MM.1S (cell line): ENCODE measurements around the gene KCNAB3.

Experiments used
- DNase-seq: peaks from one replicate; pipeline ENCODE4 v3.0.0-alpha.2; 2015
- H2AFZ ChIP-seq: fragments of 300-600 bp; sonication (generic); 2 replicates; pipeline ENCODE4 v1.6.0; 2016; ENCODE audit warnings: antibody characterized with exemption, low read length
- H3F3A ChIP-seq: fragments of 300-600 bp; sonication (generic); 2 replicates; pipeline ENCODE4 v1.6.1; 2016; ENCODE audit warnings: mild to moderate bottlenecking, antibody characterized with exemption, low read length, moderate library complexity, mixed read lengths; ENCODE audit not compliant: insufficient read depth
- H3K27ac ChIP-seq: fragments of 300-600 bp; sonication (generic); 2 replicates; pipeline ENCODE4 v1.5.1; 2016; ENCODE audit warnings: mild to moderate bottlenecking, low read length
- H3K27me3 ChIP-seq: fragments of 300-600 bp; sonication (generic); replicated peaks from 2 replicates; pipeline ENCODE4 v1.6.0; 2016; ENCODE audit warnings: low read length; ENCODE audit not compliant: insufficient read depth
- H3K36me3 ChIP-seq: fragments of 300-600 bp; sonication (generic); replicated peaks from 2 replicates; pipeline ENCODE4 v1.6.1; 2016; ENCODE audit warnings: mild to moderate bottlenecking, low read length, mixed read lengths; ENCODE audit not compliant: insufficient read depth
- H3K4me1 ChIP-seq: fragments of 300-600 bp; sonication (generic); 2 replicates; pipeline ENCODE4 v1.6.1; 2016; ENCODE audit warnings: low read length, mixed read lengths
- H3K4me2 ChIP-seq: fragments of 300-600 bp; sonication (generic); 2 replicates; pipeline ENCODE4 v1.6.0; 2016; ENCODE audit warnings: low read depth, low read length
- H3K4me3 ChIP-seq: fragments of 300-600 bp; sonication (generic); 2 replicates; pipeline ENCODE4 v1.5.1; 2016; ENCODE audit warnings: low read length, mixed read lengths
- H3K79me2 ChIP-seq: fragments of 300-600 bp; sonication (generic); 2 replicates; pipeline ENCODE4 v1.6.1; 2016; ENCODE audit warnings: mixed run types, low read length, mixed read lengths
- H3K9ac ChIP-seq: fragments of 300-600 bp; sonication (generic); 2 replicates; pipeline ENCODE4 v1.6.1; 2016; ENCODE audit warnings: low read length, mixed read lengths
- H3K9me2 ChIP-seq: fragments of 300-600 bp; sonication (generic); replicated peaks from 2 replicates; pipeline ENCODE4 v1.6.1; 2016; ENCODE audit warnings: mild to moderate bottlenecking, low read length, mixed read lengths; ENCODE audit not compliant: insufficient read depth
- H3K9me3 ChIP-seq: fragments of 300-600 bp; sonication (generic); replicated peaks from 2 replicates; pipeline ENCODE4 v1.6.1; 2016; ENCODE audit warnings: mild to moderate bottlenecking, low read length, mixed read lengths; ENCODE audit not compliant: insufficient read depth
- H4K20me1 ChIP-seq: fragments of 300-600 bp; sonication (generic); 2 replicates; pipeline ENCODE4 v1.6.1; 2016; ENCODE audit warnings: mild to moderate bottlenecking, low read length, moderate library complexity, mixed read lengths; ENCODE audit not compliant: insufficient read depth
- CTCF ChIP-seq: fragments of 300-600 bp; sonication (generic); IDR thresholded peaks from 2 replicates; pipeline ENCODE4 v1.5.1; 2016; ENCODE audit warnings: antibody characterized with exemption, low read length, mixed read lengths
- EZH2 ChIP-seq: fragments of 300-600 bp; sonication (generic); optimal IDR thresholded peaks from 2 replicates; pipeline ENCODE3; 2017; ENCODE audit warnings: low read depth, mild to moderate bottlenecking, antibody characterized with exemption, low read length, mixed read lengths
- EZH2phosphoT487 ChIP-seq: fragments of 300-600 bp; sonication (generic); IDR thresholded peaks from 2 replicates; pipeline ENCODE4 v1.6.1; 2018; ENCODE audit warnings: antibody characterized with exemption, low read length

Gene KCNAB3

GRCh38 chr17:7940743-7941142, 11.1 kb upstream of the KCNAB3 start:
- Histone ChIP-seq H3K4me1 (no peaks in the 10 kb centered on the region), H3K27ac (no peak overlapping the region), H3K36me3 (peaks cover 5% of the 10 kb centered on the region; the same call in 1 of the 2 replicates), H3K9me2 (no peaks in the 10 kb centered on the region), H4K20me1 (no peaks in the 10 kb centered on the region), H3K27me3 (no peaks in the 10 kb centered on the region), H3K4me3 (no peak overlapping the region), H3K9me3 (no peaks in the 10 kb centered on the region), H3K9ac (no peak overlapping the region), H3K4me2 (no peak overlapping the region), H2AFZ (no peak overlapping the region), H3K79me2 (no peaks in the 10 kb centered on the region), H3F3A (no peaks in the 10 kb centered on the region)
- TF ChIP-seq EZH2 (no peak), CTCF (no peak), EZH2phosphoT487 (no peak)
- no peak for DNase-seq

GRCh38 chr17:7940034-7940433, 10.4 kb upstream of the KCNAB3 start:
- Histone ChIP-seq H2AFZ (no peak overlapping the region), H4K20me1 (no peaks in the 10 kb centered on the region), H3K9me2 (no peaks in the 10 kb centered on the region), H3K4me2 (no peak overlapping the region), H3K9ac (no peak overlapping the region), H3K9me3 (no peaks in the 10 kb centered on the region), H3K4me1 (no peaks in the 10 kb centered on the region), H3F3A (no peaks in the 10 kb centered on the region), H3K4me3 (no peak overlapping the region), H3K79me2 (no peaks in the 10 kb centered on the region), H3K27ac (no peak overlapping the region), H3K27me3 (no peaks in the 10 kb centered on the region), H3K36me3 (peaks cover 5% of the 10 kb centered on the region; the same call in 1 of the 2 replicates)
- no peak for TF ChIP-seq EZH2
- TF ChIP-seq CTCF = no peak
- TF ChIP-seq EZH2phosphoT487 = no peak
- DNase-seq = no peak

GRCh38 chr17:7935859-7936258, 6.2 kb upstream of the KCNAB3 start:
- no peaks in the 10 kb centered on the region for H3K9me2 ChIP-seq
- peaks cover 19% of the 10 kb centered on the region for H3K79me2 ChIP-seq
- no peak overlapping the region for H3K27ac ChIP-seq
- no peaks in the 10 kb centered on the region for H4K20me1 ChIP-seq
- H3K4me1 ChIP-seq = peaks cover 8% of the 10 kb centered on the region
- H3K9ac ChIP-seq = no peak overlapping the region
- H3F3A ChIP-seq = no peaks in the 10 kb centered on the region
- DNase-seq = no peak
- peaks cover 5% of the 10 kb centered on the region; the same call in 1 of the 2 replicates for H3K36me3 ChIP-seq
- H3K4me2 ChIP-seq = no peak overlapping the region
- TF ChIP-seq EZH2 (no peak), EZH2phosphoT487 (no peak), CTCF (no peak)
- H3K9me3 ChIP-seq = no peaks in the 10 kb centered on the region
- no peak overlapping the region for H2AFZ ChIP-seq
- H3K27me3 ChIP-seq = no peaks in the 10 kb centered on the region
- no peak overlapping the region for H3K4me3 ChIP-seq
